CD4-positive, alpha-beta T cell (primary cell): ENCODE results near the gene KIF15. TPM values are rescaled to one million over a fixed set of nuclear protein-coding genes. Genes with fewer than 3 reads are reported as not detected.

Experiments used
- ATAC-seq: fragments of 200-7000 bp; cut with Tn5 transposase; one replicate; pipeline ENCODE4 v1.10.0; 2022; ENCODE audit warnings: mild to moderate bottlenecking; ENCODE audit not compliant: poor library complexity
- CTCF ChIA-PET: fragments of 350-600 bp; sonication (Branson Sonifier 250); formaldehyde crosslinking; loops from one replicate; lab custom pipeline; 2021; ENCODE audit warnings: antibody characterized with exemption, inconsistent platforms; lab: Charles Lee
- POLR2A ChIA-PET: fragments of 350-600 bp; sonication (Branson Sonifier 250); formaldehyde crosslinking; loops from one replicate; lab custom pipeline; 2021; ENCODE audit warnings: antibody characterized with exemption, inconsistent platforms; lab: Charles Lee
- DNase-seq, 14 experiments: peaks; one replicate each; pipeline ENCODE4 v3.0.0-alpha.2; 2013 to 2020; ENCODE audit warnings: mixed read lengths in 2 of 14
- H3K27ac ChIP-seq, 2 donors: one replicate each; pipeline versions ENCODE4 v1.5.1 to v1.7.0; 2013; ENCODE audit warnings: low read length in 2 of 2, low read depth in 1 of 2, mild to moderate bottlenecking in 1 of 2
- H3K27me3 ChIP-seq, 2 experiments: 1 replicate in 1 of 2; 2 replicates in 1 of 2; pipeline versions ENCODE4 v1.6.1 to v1.7.0; 2013; ENCODE audit warnings: low read length in 2 of 2, control low read depth in 1 of 2, mild to moderate bottlenecking in 1 of 2, moderate library complexity in 1 of 2; ENCODE audit not compliant: insufficient read depth in 2 of 2, control insufficient read depth in 1 of 2
- H3K36me3 ChIP-seq: one replicate; pipeline ENCODE4 v1.6.1; 2013; ENCODE audit warnings: low read length, control low read depth; ENCODE audit not compliant: insufficient read depth
- H3K4me1 ChIP-seq: one replicate; pipeline ENCODE4 v1.6.1; 2013; ENCODE audit warnings: low read length, control low read depth; ENCODE audit not compliant: insufficient read depth
- H3K4me3 ChIP-seq: one replicate; pipeline ENCODE4 v1.5.1; 2013; ENCODE audit warnings: mild to moderate bottlenecking, low read length, moderate library complexity
- H3K9me3 ChIP-seq, 2 experiments: 1 replicate in 1 of 2; 2 replicates in 1 of 2; pipeline versions ENCODE4 v1.6.1 to v1.7.0; 2013; ENCODE audit warnings: low read length in 2 of 2, mild to moderate bottlenecking in 2 of 2, control low read depth in 1 of 2, moderate library complexity in 1 of 2; ENCODE audit not compliant: control insufficient read depth in 1 of 2, insufficient read depth in 1 of 2
- H3K27ac Mint-ChIP-seq: one replicate; pipeline ENCODE4 v1.8.0; 2020; ENCODE audit warnings: mixed read lengths
- H3K27me3 Mint-ChIP-seq: one replicate; pipeline ENCODE4 v1.8.0; 2021; ENCODE audit warnings: mixed read lengths
- H3K36me3 Mint-ChIP-seq: one replicate; pipeline ENCODE4 v1.8.0; 2021; ENCODE audit warnings: low read depth, mixed read lengths
- H3K4me1 Mint-ChIP-seq: one replicate; pipeline ENCODE4 v1.8.0; 2021; ENCODE audit warnings: low read depth, mixed read lengths
- H3K4me3 Mint-ChIP-seq: one replicate; pipeline ENCODE4 v1.8.0; 2020; ENCODE audit warnings: mild to moderate bottlenecking, mixed read lengths
- H3K9me3 Mint-ChIP-seq: one replicate; pipeline ENCODE4 v1.8.0; 2020; ENCODE audit warnings: mixed read lengths
- CTCF ChIP-seq: fragments of 200-600 bp; IDR thresholded peaks from one replicate; pipeline ENCODE4 v1.8.0; 2022; ENCODE audit warnings: antibody characterized with exemption, mild to moderate bottlenecking
- intact Hi-C, 2 experiments: fragments of 100-400 bp; cut with DNase I in 1 of 2; cut with micrococcal nuclease in 1 of 2; formaldehyde crosslinking; loops; one replicate each; pipeline versions ENCODE4 v1.15.1 to v1.9.0; 2023 to 2025; cut with DNase I, micrococcal nuclease
- total RNA-seq, 174 experiments: library from RNA in 2 of 174; stranded (reverse) in 2 of 174; gene quantifications; one replicate each; pipeline ENCODE4 v1.2.3 and lab custom pipeline; 2021 to 2026

The KIF15 gene
- total RNA-seq, 2 experiments from 2014 or later = 0.08 to 0.11 TPM

- peaks cover 6% of the 10 kb centered on the region for H3K9me3 Mint-ChIP-seq
- no peak overlapping the region for H3K27ac Mint-ChIP-seq
- Histone ChIP-seq H3K4me3 (no peak overlapping the region), H3K4me1 (no peaks in the 10 kb centered on the region), H3K36me3 (no peaks in the 10 kb centered on the region), H3K27me3 (no peaks in the 10 kb centered on the region), H3K9me3 (peaks cover 5 to 18% of the 10 kb centered on the region in 2 experiments), H3K27ac (no peak overlapping the region)
- intact Hi-C loops = no loop called here
- DNase-seq (no peak), ATAC-seq (no peak)
- ChIA-PET POLR2A (no interaction called here), CTCF (no interaction called here)
- no peak overlapping the region for H3K4me3 Mint-ChIP-seq
- H3K36me3 Mint-ChIP-seq = peaks cover 14% of the 10 kb centered on the region
- TF ChIP-seq CTCF = no peak
- H3K4me1 Mint-ChIP-seq = no peaks in the 10 kb centered on the region
- H3K27me3 Mint-ChIP-seq = no peaks in the 10 kb centered on the region
These were observed 10.5 kb downstream of the KIF15 start for GRCh38 chr3:44772099-44772442.

GRCh38 chr3:44782891-44783290 is 21.3 kb downstream of the KIF15 start:
- Mint-ChIP-seq H3K9me3 (no peaks in the 10 kb centered on the region), H3K27ac (no peak overlapping the region), H3K36me3 (no peaks in the 10 kb centered on the region), H3K27me3 (no peaks in the 10 kb centered on the region), H3K4me1 (no peaks in the 10 kb centered on the region), H3K4me3 (no peak overlapping the region)
- H3K4me1 ChIP-seq = no peaks in the 10 kb centered on the region
- no peak overlapping the region for H3K4me3 ChIP-seq
- no peak for ATAC-seq
- CTCF ChIA-PET = no interaction called here
- no peak for DNase-seq
- no peaks in the 10 kb centered on the region for H3K27me3 ChIP-seq
- no peak for TF ChIP-seq CTCF
- intact Hi-C loops = no loop called here
- POLR2A ChIA-PET = no interaction called here
- H3K36me3 ChIP-seq = no peaks in the 10 kb centered on the region
- H3K9me3 ChIP-seq = no peaks in the 10 kb centered on the region
- H3K27ac ChIP-seq = no peak overlapping the region

- Mint-ChIP-seq H3K9me3 (no peaks in the 10 kb centered on the region), H3K4me1 (no peaks in the 10 kb centered on the region), H3K4me3 (no peak overlapping the region), H3K27me3 (no peaks in the 10 kb centered on the region), H3K36me3 (no peaks in the 10 kb centered on the region), H3K27ac (no peak overlapping the region)
- no peaks in the 10 kb centered on the region for H3K27me3 ChIP-seq
- H3K9me3 ChIP-seq = no peaks in the 10 kb centered on the region
- no peak overlapping the region for H3K4me3 ChIP-seq
- ChIA-PET CTCF (no interaction called here), POLR2A (no interaction called here)
- TF ChIP-seq CTCF = no peak
- ATAC-seq (no peak), DNase-seq (no peak)
- H3K4me1 ChIP-seq = no peaks in the 10 kb centered on the region
- intact Hi-C loops = no loop called here
- H3K27ac ChIP-seq = no peak overlapping the region
- no peaks in the 10 kb centered on the region for H3K36me3 ChIP-seq
These were observed 33.6 kb downstream of the KIF15 start for GRCh38 chr3:44795197-44795596.
